Measurements from ENCODE around the gene AGBL4.

GRCh38 chr1:48979940-48980339, 1043.8 kb downstream of the AGBL4 start:
- no peak for TF ChIP-seq TAF1 (IDR thresholded peaks at IDR 0.05; ENCODE audit: low read depth)
- TF ChIP-seq RAD21 (IDR thresholded peaks at IDR 0.05; ENCODE audit: low read depth), result no peak
- no peak for TF ChIP-seq CEBPB (IDR thresholded peaks at IDR 0.05)
- no peak for TF ChIP-seq USF1 (IDR thresholded peaks at IDR 0.05)
- no peak for TF ChIP-seq REST (IDR thresholded peaks at IDR 0.05; ENCODE audit: low read depth)
- TF ChIP-seq YY1 (IDR thresholded peaks at IDR 0.05; ENCODE audit: low read depth), result no peak
- TF ChIP-seq TEAD4 (IDR thresholded peaks at IDR 0.05), result no peak
- no peak for TF ChIP-seq EP300 (IDR thresholded peaks at IDR 0.05; ENCODE audit: borderline replicate concordance)
- TF ChIP-seq CREB1 (IDR thresholded peaks at IDR 0.05; ENCODE audit: low read depth), result no peak
- no peak for TF ChIP-seq MAX (IDR thresholded peaks at IDR 0.05)
- no peak for TF ChIP-seq ZBTB7A (IDR thresholded peaks at IDR 0.05; ENCODE audit: low read depth)

Measured in Ishikawa (cell line).